AG04450 (cell line): Measurements from ENCODE around the gene ZEB2. TPM values are rescaled to one million over a fixed set of nuclear protein-coding genes. Genes with fewer than 3 reads are reported as not detected.

Source experiments
- CTCF ChIA-PET: fragments of 300-600, 350-600 bp; formaldehyde crosslinking; extraction: SDS; loops from one replicate; lab custom pipeline; 2022; ENCODE audit warnings: antibody characterized with exemption, inconsistent platforms; lab: Charles Lee
- POLR2A ChIA-PET: fragments of 350-600 bp; formaldehyde crosslinking; extraction: SDS; loops from one replicate; lab custom pipeline; 2021; ENCODE audit warnings: antibody characterized with exemption, inconsistent platforms; lab: Yijun Ruan, JAX
- DNase-seq: peaks from one replicate; pipeline ENCODE4 v3.0.0-alpha.2; 2011; ENCODE audit warnings: low read depth, low spot score
- H3K27ac ChIP-seq: one replicate; pipeline ENCODE4 v1.5.1; 2012; ENCODE audit warnings: low read depth, low read length, control low read depth
- H3K27me3 ChIP-seq: one replicate; pipeline ENCODE4 v1.6.0; 2012; ENCODE audit warnings: low read length; ENCODE audit not compliant: control insufficient read depth, insufficient read depth
- H3K4me3 ChIP-seq: 2 replicates; pipeline ENCODE4 v1.5.1; 2011; ENCODE audit warnings: mild to moderate bottlenecking, low read depth, low read length, control low read depth
- H3K9me3 ChIP-seq: 2 replicates; pipeline ENCODE4 v1.5.1; 2012; ENCODE audit warnings: low read length; ENCODE audit not compliant: control insufficient read depth, insufficient read depth
- CTCF ChIP-seq: IDR thresholded peaks from 2 replicates; pipeline ENCODE4 v1.5.1; 2011; ENCODE audit warnings: low read depth, low read length, control low read depth, inconsistent platforms
- polyA plus RNA-seq: library from polyadenylated mRNA; depleted of rRNA; stranded (reverse); fragments of >200 nt; gene quantifications from 2 replicates; pipeline ENCODE4 v1.2.3, GENCODE V29; 2011

The ZEB2 gene
- polyA plus RNA-seq, 1 experiment, result 41.7 TPM

GRCh38 chr2:144479659-144480058 is 40.3 kb downstream of the ZEB2 start:
- no peak for DNase-seq
- ChIA-PET CTCF (no interaction called here), POLR2A (no interaction called here)
- H3K27ac ChIP-seq, result no peak overlapping the region
- H3K4me3 ChIP-seq, result no peak overlapping the region
- H3K27me3 ChIP-seq, result no peaks in the 10 kb centered on the region
- H3K9me3 ChIP-seq, result no peaks in the 10 kb centered on the region
- no peak for TF ChIP-seq CTCF

- CTCF ChIA-PET, result interaction anchor here (1.1 kb wide), 1 partner anchor 1273 kb away, joined by 3 read pairs; no protein-coding TSS in a partner anchor
- no peak for TF ChIP-seq CTCF
Measured at GRCh38 chr2:144479138-144479537, 40.8 kb downstream of the ZEB2 start.

GRCh38 chr2:144477957-144478311 is 42.0 kb downstream of the ZEB2 start:
- TF ChIP-seq CTCF, result no peak
- no peak overlapping the region for H3K27ac ChIP-seq
- no peak overlapping the region for H3K4me3 ChIP-seq
- POLR2A ChIA-PET, result no interaction called here
- H3K9me3 ChIP-seq, result no peaks in the 10 kb centered on the region
- CTCF ChIA-PET, result interaction anchor here (1.1 kb wide), 1 partner anchor 1275 kb away, joined by 3 read pairs; no protein-coding TSS in a partner anchor
- no peak for DNase-seq
- H3K27me3 ChIP-seq, result no peaks in the 10 kb centered on the region

More at GRCh38 chr2:144479138-144479537, 40.8 kb downstream of the ZEB2 start:
- Histone ChIP-seq H3K27ac (no peak overlapping the region), H3K27me3 (no peaks in the 10 kb centered on the region), H3K9me3 (no peaks in the 10 kb centered on the region), H3K4me3 (no peak overlapping the region)
- POLR2A ChIA-PET, result no interaction called here
- DNase-seq, result no peak

- ChIA-PET CTCF (interaction anchor here (0.6 kb wide), 2 partner anchors 11 to 976 kb away, joined by 3 read pairs; no protein-coding TSS in a partner anchor), POLR2A (no interaction called here)
- no peak overlapping the region for H3K27ac ChIP-seq
- TF ChIP-seq CTCF, result no peak
- no peak for DNase-seq
- H3K4me3 ChIP-seq, result no peak overlapping the region; the same call in 1 of the 2 replicates
- no peaks in the 10 kb centered on the region for H3K27me3 ChIP-seq
- H3K9me3 ChIP-seq, result no peaks in the 10 kb centered on the region
Measured at GRCh38 chr2:144477281-144477956, 42.5 kb downstream of the ZEB2 start.

GRCh38 chr2:144476682-144477081 is 43.2 kb downstream of the ZEB2 start:
- ChIA-PET CTCF (no interaction called here), POLR2A (no interaction called here)
- no peak overlapping the region for H3K4me3 ChIP-seq
- DNase-seq, result no peak
- no peak overlapping the region for H3K27ac ChIP-seq
- H3K27me3 ChIP-seq, result no peaks in the 10 kb centered on the region
- TF ChIP-seq CTCF, result no peak
- no peaks in the 10 kb centered on the region for H3K9me3 ChIP-seq
